GM12891 (cell line): ENCODE measurements around the gene RHCG.

Source experiments
- DNase-seq: peaks from one replicate; pipeline ENCODE4 v3.0.0; 2011; ENCODE audit warnings: low spot score; ENCODE audit not compliant: insufficient read length
- FAIRE-seq: peaks from 2 replicates; lab custom pipeline; 2011; peaks lifted over from hg19 to GRCh38; lab: Jason Lieb, UNC
- PAX5 ChIP-seq: IDR thresholded peaks from 2 replicates; pipeline ENCODE4 v1.6.1; 2011; ENCODE audit warnings: low read length, moderate library complexity, mild to moderate bottlenecking; ENCODE audit not compliant: insufficient read depth, severe bottlenecking
- POLR2A ChIP-seq: IDR thresholded peaks from 2 replicates; pipeline ENCODE4 v1.6.1; 2011; ENCODE audit warnings: low read depth, low read length, control low read depth
- POLR2AphosphoS5 ChIP-seq: IDR thresholded peaks from 2 replicates; pipeline ENCODE4 v1.6.1; 2011; ENCODE audit warnings: low read depth, low read length, control low read depth
- POU2F2 ChIP-seq: IDR thresholded peaks from 2 replicates; pipeline ENCODE4 v1.6.1; 2011; ENCODE audit warnings: low read depth, mild to moderate bottlenecking, control low read depth, low read length, moderate library complexity
- SPI1 ChIP-seq: IDR thresholded peaks from 2 replicates; pipeline ENCODE4 v1.6.1; 2011; ENCODE audit warnings: low read depth, low read length, control low read depth
- TAF1 ChIP-seq: IDR thresholded peaks from 2 replicates; pipeline ENCODE4 v1.6.1; 2011; ENCODE audit warnings: low read depth, low read length, control low read depth

RHCG gene

GRCh38 chr15:89426500-89426899 lies 69.9 kb downstream of the RHCG start:
- no peak for FAIRE-seq
- TF ChIP-seq POLR2A (no peak), POU2F2 (no peak), PAX5 (no peak), SPI1 (no peak), TAF1 (no peak), POLR2AphosphoS5 (no peak)
- DNase-seq, result no peak

- DNase-seq (no peak), FAIRE-seq (no peak)
- TF ChIP-seq PAX5 (no peak), SPI1 (no peak), POLR2AphosphoS5 (no peak), TAF1 (no peak), POLR2A (no peak), POU2F2 (no peak)
Observed at GRCh38 chr15:89423981-89424380, 72.4 kb downstream of the RHCG start.
